GM21526 (cell line): Measurements from ENCODE around the gene SPINT1.
A peak's percentile ranks its signal among the peaks of the same experiment; 100 is the strongest.

Experiments used
- ATAC-seq: cut with Tn5 transposase; IDR thresholded peaks from one replicate; pipeline ENCODE4 v1.9.1; 2021; ENCODE audit warnings: moderate library complexity; ENCODE audit not compliant: unreplicated experiment, low FRiP score

The SPINT1 gene

GRCh38 chr15:40843885-40844695, at the start of gene SPINT1:
Gene SPINT1 (plus strand): TSS chr15:40844048. CDS start chr15:40844555, 507 bp downstream.
- ATAC-seq, result no peak

DNA sequence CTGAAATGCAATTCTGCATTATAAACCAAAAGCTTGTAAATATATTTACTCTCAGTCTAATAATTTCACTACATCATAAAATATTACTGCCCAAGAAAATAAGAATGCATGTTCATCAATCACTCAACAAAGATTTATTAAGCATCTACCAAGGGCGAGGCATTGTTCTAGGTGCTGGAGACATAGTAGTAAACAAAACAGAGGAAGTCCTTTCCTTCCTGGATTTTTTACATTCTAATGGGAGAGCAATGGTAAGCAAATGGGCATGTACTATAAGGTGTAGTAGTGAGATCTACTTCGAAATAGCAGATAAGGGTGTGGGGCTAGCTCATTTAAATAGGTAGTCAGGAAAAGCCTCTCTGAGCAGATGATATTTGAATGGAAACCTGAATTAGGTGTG, 47.8 kb upstream of the SPINT1 start:
- ATAC-seq, result no peak

DNA sequence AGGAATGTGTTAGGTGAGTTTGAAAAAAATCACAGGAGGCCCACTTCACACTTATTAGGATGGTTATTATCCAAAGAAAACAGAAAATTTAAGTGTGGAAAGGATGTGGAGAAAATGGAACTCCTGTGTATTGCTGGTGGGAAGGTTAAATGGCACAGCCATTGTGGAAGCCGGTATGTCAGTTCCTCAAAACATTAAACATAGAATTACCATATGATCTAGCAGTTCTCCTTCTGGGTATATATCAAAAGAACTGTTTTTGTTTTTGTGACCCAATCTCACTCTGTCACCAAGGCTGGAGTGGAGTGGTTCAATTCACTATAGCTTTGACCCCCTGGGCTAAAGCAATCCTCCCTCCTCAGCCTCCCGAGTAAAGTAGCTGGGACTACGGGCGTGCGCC, 47.3 kb upstream of the SPINT1 start:
- ATAC-seq, result no peak

DNA sequence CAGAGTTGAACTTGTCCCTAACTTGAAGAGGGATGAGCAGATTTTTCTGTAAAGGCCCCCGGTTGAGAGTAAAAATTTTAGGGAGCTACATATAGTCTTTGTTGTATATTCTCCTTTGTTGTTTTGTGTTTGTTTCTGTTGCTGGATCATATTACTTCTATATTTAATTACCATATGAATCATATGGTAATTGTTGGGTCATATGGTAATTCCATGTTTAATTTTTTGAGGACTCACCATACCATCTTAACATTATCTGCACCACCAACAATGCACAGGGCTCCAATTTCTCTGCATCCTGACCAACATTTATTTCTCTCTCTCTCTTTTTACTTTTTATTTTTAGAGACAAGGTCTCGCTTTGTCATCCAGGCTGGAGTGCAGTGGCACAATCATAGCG, 44.3 kb upstream of the SPINT1 start:
- no peak for ATAC-seq

DNA sequence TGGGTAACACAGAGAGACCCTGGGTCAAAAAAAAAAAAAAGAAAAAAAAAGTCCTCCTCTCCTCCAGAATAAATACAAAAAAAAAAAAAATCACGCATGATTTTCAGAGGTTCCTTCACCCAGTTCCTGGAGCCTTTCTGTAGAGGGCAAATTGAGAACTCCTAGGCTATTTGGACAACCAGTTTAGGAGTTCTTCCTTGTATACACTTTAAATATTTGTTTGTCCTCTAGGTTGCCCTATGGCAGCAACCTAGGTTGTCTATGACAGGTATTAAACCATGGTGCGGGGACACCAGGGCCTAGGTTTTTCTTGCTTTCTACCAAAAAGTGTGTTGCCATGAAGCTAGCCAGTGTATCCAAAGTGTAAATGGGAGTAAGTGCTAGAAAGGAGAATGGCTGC, 40.8 kb upstream of the SPINT1 start:
- ATAC-seq, result no peak

GRCh38 chr15:40803688-40804087, 40.2 kb upstream of the SPINT1 start:
- no peak for ATAC-seq

- no peak for ATAC-seq
Measured at GRCh38 chr15:40806672-40807027, 37.2 kb upstream of the SPINT1 start.

DNA sequence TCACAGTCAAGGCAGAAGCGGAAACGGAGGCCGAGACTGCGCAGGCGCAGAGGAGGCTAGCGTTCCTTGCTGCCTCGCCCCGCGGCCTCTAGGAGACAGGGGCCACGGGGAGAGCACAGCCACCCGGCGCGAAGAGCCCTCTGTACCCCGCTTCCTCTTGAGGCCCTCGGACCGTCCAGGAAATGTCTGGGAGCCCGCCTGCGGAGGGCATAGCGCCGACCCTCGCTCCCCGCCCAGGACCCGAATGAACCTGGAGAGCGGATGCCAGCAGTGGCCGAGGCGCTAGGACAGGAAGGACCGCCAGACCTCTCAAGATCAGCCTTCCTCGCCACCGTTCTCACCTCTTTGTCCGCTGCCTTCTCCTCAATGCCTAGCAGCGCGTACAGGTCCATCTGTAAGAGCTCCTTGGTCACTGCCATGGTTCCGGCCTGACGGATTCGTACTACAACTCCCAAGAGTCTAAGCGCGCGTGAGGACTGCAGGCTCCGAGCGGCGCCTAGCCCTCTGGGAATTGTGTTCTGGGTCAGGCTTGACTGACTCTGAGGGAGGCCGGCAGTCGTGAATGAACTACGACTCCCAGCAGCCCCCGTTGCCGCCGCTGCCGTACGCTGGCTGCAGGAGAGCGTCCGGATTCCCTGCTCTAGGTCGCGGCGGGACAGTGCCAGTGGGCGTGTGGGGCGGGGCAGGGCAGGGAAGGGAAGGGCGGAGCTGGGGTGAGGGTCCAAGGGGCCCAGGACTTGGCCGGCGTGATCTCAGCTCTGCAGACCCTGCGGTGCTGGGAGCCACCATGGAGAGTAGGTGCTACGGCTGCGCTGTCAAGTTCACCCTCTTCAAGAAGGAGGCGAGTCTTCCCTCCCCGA, 36.6 kb upstream of the SPINT1 start, which contains the start of the genes DNAJC17 and ZFYVE19:
TSS of gene DNAJC17 (minus strand) at position 446 of the 860 bp plus-strand sequence. CDS start at position 419, 27 bp downstream.
TSS of gene ZFYVE19 (plus strand) at position 62 of the 860 bp plus-strand sequence. CDS start at position 563, 501 bp downstream.
- ATAC-seq, result peak; percentile 87

DNA sequence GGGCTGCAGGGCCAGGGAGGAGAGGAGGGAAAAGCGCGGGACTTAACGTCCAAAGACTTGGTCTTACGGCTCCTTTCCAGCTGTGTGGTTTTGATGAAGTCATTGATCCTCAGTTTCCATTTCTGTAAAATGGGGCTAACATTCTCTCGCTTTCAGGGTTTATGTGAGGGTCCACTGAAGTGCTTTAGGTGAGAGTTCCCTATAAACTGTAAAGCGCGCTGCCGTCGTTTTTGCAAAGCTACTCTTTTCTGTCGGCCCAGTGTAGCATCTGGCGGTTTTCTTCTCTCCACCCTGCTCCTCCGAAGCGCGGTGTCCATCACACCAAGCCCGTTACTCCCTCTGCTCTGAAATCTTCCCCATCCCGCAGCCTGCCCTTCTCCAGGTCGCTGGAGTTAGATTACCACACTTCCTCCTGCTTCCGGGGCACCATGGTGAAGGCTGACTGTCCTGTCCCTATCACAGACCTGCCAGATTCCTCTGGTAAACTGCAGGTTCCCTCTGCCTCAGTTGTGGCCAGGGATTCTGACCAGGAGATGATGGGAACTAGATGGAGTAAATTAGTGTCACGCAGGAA, 35.9 kb upstream of the SPINT1 start:
- ATAC-seq, result no peak

DNA sequence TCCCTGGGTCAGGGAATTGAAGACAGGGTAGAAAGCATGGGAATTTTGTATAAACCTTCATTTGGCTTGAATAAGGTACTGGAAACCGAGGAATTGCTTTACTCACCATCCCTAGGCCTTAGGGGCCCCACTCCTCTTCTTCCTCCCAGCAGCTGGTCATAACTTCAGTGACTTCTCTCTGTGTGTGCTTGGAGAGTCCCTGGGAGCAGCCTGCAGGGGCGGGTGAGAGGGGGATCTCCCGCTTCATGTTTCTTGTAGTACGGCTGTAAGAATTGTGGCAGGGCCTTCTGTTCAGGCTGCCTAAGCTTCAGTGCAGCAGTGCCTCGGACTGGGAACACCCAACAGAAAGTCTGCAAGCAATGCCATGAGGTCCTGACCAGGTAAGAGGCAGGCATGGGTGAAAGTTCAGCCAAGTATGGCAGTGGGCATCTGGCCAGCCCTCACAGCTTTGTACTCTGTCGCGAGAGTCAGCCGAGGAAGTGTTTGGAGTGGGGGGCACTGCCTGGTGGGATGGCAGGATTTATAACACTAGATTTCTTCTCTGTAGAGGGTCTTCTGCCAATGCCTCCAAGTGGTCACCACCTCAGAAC, 34.9 kb upstream of the SPINT1 start:
- ATAC-seq, result no peak

DNA sequence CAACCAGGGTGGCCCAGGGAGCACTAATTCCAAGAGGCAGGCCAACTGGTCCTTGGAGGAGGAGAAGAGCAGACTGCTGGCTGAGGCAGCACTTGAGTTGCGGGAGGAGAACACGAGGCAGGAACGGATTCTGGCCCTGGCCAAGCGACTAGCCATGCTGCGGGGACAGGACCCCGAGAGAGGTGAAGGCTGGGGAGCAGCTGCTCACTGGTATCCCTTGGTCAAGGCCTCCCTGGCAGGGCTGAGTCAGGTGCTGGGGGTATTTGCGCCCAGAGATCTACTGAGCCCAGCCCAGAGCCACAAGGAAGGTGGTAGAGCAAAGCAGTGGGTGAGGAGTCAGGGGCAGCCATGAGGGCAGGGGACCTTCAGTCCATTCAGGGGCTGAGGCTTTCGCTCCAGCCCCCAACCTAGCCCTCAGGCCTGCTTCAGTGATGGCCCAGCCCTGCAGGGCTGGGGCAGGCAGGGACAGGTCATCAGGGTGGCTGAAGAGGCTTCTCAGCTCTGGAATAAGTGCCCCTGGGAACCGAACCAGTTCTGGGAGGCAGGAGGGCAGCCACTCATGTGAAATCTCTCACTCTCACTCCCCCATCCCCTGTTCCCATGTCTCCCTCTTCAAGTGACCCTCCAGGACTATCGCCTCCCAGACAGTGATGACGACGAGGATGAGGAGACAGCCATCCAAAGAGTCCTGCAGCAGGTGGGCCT, 31.0 kb upstream of the SPINT1 start:
- no peak for ATAC-seq

- ATAC-seq, result no peak
Measured at GRCh38 chr15:40815042-40815698, 28.7 kb upstream of the SPINT1 start.

DNA sequence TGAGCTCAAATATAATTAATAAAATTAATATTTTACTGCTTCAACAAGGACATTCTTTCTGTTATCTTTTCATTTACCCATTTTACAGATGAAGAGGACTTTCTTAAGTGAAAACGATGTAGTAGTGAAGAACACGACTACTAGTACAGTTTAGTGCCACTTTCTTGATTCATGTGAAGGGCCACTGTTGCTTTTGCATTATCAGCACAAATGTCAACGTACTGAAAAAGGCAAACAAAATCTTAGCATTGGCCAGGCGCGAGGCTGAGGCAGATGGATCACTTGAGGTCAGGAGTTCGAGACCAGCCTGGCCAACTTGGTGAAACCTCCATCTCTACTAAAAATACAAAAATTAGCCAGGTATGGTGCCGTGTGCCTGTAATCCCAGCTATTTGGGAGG, 24.8 kb upstream of the SPINT1 start:
- ATAC-seq, result no peak

DNA sequence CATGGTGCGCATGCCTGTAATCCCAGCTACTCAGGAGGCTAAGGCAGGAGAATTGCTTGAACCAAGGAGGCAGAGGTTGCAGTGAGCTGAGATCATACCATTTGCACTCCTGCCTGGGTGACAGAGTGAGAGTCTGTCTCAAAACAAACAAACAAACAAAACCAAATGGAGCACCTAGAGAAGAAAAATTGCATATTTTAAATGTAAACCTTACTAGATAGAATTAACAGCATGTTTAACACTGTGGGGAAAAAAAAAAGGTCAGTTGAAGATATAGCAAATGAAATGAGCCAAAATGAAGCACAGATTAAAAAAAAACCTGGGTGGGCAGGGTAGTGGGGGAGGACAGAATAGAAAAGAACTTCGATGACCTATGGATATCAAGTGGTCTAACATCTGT, 22.7 kb upstream of the SPINT1 start:
- ATAC-seq, result no peak

GRCh38 chr15:40823572-40824343, 20.1 kb upstream of the SPINT1 start:
- no peak for ATAC-seq

GRCh38 chr15:40825661-40826422, 18.0 kb upstream of the SPINT1 start:
- no peak for ATAC-seq

DNA sequence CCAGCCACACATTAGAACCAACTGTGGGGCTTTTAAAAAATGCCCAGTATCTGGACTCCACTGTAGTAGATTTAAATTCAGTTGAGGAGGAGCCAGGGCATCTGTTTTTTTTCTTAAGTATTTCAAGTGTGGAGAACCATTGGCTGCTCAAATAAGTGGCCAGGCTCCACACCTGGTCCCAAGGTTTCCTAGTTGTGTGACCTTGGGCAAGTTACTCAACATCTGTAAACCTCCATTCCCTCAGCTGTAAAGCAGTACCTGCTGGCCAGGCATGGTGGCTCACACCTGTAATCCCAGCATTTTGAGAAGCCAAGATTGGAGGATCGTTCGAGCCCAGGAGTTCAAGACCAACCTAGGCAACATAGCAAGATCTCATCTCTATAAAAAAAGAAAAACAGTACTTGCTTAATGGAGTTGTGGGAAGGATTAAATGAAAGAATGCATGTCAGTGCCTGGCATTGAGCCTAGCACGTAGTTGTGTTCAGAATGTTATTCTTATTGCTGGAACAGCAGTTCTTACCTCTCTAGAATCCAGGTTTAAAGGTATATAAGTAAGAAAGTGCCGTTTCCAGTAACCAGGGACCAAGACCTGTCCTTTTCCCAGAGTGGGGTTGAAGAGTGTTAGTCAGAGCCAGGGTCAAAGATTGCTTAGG, 17.3 kb upstream of the SPINT1 start:
- no peak for ATAC-seq
